NB4 (cell line): ENCODE results near the gene OPA1.

Experiments
- DNase-seq: peaks from one replicate; pipeline ENCODE4 v3.0.0; 2010; ENCODE audit warnings: low read depth
- H3K4me3 ChIP-seq: one replicate; pipeline ENCODE4 v1.5.1; 2011; ENCODE audit warnings: mild to moderate bottlenecking, low read depth, low read length, moderate library complexity
- MYC ChIP-seq: IDR thresholded peaks from 2 replicates; pipeline ENCODE4 v1.6.1; 2011; ENCODE audit warnings: low read depth, low read length
- POLR2A ChIP-seq: IDR thresholded peaks from 2 replicates; pipeline ENCODE4 v1.6.1; 2011; ENCODE audit warnings: mild to moderate bottlenecking; ENCODE audit not compliant: insufficient read length; ENCODE audit errors: extremely low read depth
- TF ChIP-seq, protein P1 (sequence below): IDR thresholded peaks from one replicate; pipeline ENCODE4 v1.5.1; 2012; ENCODE audit warnings: low read depth, low read length
- TF ChIP-seq, protein P2 (sequence below): IDR thresholded peaks from 2 replicates; pipeline ENCODE4 v1.6.1; 2011; ENCODE audit warnings: low read depth, low read length

OPA1 gene

DNA sequence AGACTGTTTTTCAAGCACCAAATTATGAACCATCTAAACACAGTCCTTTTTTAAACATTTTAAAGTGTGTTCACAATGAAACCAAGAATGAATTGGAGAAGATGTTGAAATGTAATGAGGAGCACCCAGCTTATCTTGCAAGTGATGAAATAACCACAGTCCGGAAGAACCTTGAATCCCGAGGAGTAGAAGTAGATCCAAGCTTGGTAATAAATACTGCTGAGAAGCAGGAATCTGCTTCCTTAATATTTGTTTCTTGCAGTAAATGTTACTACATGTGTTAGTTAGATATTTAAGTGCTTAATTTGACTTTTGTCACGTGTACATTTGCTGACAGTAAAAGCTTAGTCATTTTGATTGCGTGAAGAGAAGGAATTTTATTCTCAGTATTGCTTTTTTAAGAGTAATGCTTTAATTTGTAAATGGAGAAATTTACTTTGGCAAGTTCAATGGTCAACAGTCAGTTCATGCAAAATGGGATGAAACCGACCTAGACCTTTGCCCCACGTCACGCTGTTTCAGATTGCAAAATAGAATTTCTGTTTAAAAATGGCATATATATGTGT, 69.8 kb downstream of the OPA1 start:
- H3K4me3 ChIP-seq: no peak overlapping the region
- no peak for TF ChIP-seq POLR2A
- TF ChIP-seq, protein P1, sequence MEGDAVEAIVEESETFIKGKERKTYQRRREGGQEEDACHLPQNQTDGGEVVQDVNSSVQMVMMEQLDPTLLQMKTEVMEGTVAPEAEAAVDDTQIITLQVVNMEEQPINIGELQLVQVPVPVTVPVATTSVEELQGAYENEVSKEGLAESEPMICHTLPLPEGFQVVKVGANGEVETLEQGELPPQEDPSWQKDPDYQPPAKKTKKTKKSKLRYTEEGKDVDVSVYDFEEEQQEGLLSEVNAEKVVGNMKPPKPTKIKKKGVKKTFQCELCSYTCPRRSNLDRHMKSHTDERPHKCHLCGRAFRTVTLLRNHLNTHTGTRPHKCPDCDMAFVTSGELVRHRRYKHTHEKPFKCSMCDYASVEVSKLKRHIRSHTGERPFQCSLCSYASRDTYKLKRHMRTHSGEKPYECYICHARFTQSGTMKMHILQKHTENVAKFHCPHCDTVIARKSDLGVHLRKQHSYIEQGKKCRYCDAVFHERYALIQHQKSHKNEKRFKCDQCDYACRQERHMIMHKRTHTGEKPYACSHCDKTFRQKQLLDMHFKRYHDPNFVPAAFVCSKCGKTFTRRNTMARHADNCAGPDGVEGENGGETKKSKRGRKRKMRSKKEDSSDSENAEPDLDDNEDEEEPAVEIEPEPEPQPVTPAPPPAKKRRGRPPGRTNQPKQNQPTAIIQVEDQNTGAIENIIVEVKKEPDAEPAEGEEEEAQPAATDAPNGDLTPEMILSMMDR: no peak
- no peak for TF ChIP-seq MYC
- TF ChIP-seq, protein P2, sequence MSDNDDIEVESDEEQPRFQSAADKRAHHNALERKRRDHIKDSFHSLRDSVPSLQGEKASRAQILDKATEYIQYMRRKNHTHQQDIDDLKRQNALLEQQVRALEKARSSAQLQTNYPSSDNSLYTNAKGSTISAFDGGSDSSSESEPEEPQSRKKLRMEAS: no peak
- DNase-seq: no peak

DNA sequence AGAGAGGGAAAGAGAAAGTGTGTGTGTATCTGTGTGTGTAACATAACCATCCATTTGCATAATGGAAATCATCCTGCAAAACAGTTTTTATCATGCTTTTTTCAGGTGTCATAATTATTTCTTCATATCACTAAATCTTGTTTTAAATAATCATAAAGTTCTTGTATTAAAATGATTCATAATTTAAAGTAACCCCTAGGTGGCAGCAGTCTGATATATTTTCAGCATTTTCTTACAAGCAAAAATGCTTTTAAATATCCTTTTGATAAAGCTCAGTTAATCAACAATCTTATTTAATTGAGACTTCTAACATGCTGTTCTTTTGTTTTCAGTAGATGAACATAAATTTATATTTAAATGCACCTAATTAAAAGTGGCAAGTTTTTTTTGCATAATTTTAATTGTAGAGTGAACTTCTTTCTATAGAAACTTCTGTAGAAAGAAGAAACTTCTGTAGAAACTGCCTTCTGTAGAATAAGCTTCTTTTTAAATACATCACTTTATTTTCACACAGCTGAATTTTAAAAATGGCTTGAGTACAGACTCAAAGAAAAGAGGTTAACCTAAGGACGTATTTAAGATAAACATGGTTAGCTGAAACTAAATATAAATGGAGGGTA, 72.5 kb downstream of the OPA1 start:
- TF ChIP-seq, protein P1: no peak
- TF ChIP-seq, protein P2: no peak
- TF ChIP-seq POLR2A: no peak
- DNase-seq: peak; percentile 47

DNA sequence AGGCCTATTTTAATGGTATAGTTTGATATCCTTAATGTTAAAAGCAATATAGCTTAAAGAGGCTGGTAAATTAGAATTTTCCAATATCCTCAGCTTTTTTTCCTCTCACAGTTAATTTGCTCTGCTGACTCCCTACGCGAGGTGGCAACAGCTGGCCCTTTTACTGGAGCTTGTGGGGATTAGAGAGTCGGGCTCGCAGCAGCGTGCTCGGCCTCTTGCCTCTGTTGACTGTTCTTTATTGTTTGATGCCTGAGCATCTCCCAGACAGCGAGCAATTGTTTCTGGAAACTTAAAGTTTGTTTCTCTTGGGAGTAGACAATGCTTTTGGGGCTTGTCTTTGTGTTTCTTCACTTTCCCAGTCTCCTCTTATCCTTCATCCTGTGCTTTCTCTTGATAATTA, 80.8 kb downstream of the OPA1 start:
- no peak for DNase-seq
- H3K4me3 ChIP-seq: no peak overlapping the region
- TF ChIP-seq, protein P2: no peak
- TF ChIP-seq, protein P1: no peak
- TF ChIP-seq MYC (no peak), POLR2A (no peak)

More for the DNA sequence above, 72.5 kb downstream of the OPA1 start:
- H3K4me3 ChIP-seq: no peak overlapping the region

DNA sequence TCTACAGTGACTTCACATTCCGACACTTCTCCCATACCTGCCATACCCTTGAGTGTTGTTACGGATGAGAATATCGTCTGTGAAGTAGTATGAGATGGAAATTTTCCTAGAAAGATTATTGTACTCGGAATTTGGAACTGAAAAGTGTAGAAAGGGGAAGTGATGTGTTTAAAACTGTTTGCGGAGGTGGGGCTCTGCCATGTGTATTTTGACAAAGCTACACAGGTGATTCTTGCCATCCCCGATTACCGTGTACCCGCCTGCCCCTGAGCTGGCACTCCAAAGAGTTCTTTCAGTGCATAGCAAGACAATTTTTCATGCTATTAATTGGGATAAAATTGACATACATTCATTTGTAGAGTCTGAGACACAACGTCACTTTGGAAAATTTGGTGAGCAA, 81.7 kb downstream of the OPA1 start:
- DNase-seq: no peak
- H3K4me3 ChIP-seq: no peak overlapping the region
- TF ChIP-seq, protein P1: no peak
- TF ChIP-seq MYC: no peak
- TF ChIP-seq, protein P2: no peak
- TF ChIP-seq POLR2A: no peak

DNA sequence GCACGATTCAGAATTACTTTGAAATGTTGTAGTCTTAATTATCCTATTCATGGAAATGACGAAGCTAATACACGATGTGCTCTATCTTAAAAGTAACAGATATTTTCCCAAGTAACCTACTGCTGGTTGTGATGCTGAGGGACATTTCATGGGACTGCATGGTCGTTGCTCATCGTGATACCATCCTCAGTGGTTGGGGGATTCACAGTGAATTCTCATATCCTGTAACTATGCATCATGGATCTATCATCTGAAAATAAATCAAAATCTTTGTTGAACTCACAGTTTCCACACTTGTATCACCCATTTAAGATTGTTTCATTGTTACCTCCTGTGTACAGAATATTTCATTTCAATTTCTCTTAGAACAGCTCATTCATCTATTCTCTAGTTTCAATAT, 84.7 kb downstream of the OPA1 start:
- no peak overlapping the region for H3K4me3 ChIP-seq
- TF ChIP-seq, protein P2: no peak
- no peak for TF ChIP-seq POLR2A
- TF ChIP-seq, protein P1: no peak
- TF ChIP-seq MYC: no peak
- no peak for DNase-seq
